Cardiac septum (tissue), 1 donor: ENCODE measurements around the gene SLC4A7. TPM values are rescaled to one million over a fixed set of nuclear protein-coding genes. Genes with fewer than 3 reads are reported as not detected.

Experiments
- DNase-seq: peaks from one replicate; pipeline ENCODE4 v3.0.0-alpha.2; 2020; ENCODE audit warnings: low spot score
- intact Hi-C: fragments of 100-400 bp; cut with DNase I; formaldehyde crosslinking; loops from one replicate; pipeline ENCODE4 v1.14.0; 2022
- total RNA-seq: library from RNA; stranded (reverse); fragmentation: NEBNext Ultra II Directional; extraction: Animal tissue kit (Norgen Biotek cat#: 25700); gene quantifications from one replicate; pipeline ENCODE4 v1.2.1, GENCODE V29; 2021
- donor health status: DM: no; HTN: no; CAD: no.

SLC4A7 gene
- total RNA-seq, 1 donor from 2014 or later = 13.5 TPM

GRCh38 chr3:27378331-27378730, 105.9 kb downstream of the SLC4A7 start:
- DNase-seq = no peak
- intact Hi-C loops = no loop called here

DNA sequence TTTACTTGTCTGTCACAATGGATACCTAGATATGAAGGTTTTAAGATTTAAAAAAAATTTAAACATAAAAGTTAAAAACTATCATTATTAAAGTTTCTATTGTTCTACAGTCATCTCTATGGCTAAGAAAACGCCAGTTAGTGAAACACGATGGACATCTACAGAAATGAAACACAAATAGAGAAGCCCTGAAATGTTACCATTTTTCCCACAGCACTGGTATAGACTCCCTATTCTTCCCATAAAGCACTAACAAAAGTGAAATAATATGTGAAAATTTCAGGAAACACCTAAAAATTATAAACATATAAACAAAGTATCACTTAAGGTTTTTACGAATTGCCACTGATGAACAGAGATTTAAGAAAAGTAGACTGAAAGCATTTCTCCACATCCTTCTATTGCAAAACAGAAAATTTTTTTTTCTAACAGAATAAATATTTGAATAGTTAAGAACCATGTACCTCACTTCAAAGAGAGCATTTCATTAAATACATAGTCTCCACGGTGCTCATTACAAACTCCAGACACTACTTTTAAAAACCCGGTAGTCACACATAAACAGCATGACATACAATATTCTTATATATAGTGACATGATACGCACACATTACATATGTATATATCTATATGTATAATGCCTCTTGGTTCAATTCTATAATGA, 107.9 kb downstream of the SLC4A7 start:
- DNase-seq = no peak
- intact Hi-C loops = no loop called here

DNA sequence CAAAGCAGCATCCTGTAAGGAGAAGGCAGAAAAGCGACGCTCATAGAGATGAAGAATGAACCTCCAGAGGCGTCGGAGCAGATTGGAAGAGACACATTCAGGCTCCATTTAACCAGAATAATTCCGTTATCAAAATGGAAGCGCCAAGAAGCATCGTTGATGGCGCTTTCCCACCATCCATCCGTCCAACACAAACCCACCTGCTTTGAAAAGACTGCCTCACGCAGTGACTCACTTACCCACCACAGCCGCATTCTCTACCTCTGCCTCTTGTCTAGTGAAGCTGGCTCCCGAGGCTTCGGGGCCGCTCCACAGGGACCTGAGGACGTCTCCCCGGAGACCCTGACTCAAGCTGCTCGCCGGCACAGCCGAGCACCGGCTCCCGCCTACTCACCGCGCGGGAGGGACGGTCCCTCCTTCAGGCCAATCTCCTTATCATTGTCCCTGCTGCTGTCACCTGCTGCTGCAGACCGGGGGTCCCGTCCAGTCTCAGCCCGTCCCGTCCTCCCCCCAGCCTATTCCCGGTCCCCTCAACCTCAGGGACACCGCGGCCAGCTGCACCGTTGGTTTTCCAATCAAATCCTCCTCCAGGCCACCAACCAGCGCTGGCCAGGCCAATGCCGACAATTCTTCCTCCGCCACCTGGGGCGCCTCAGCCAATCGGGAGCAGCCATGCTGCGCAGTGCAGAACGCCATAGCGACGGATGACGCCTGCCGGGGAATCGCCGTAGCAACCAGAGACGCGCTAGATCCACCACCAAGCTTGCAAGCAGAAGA, 115.2 kb downstream of the SLC4A7 start, which contains the start of gene NEK10:
Gene NEK10, minus strand, starts transcription at position 553 of the 777 bp plus-strand sequence. CDS start 16,501 bp downstream, outside the sequence.
- intact Hi-C loops = no loop called here
- DNase-seq = peak; percentile 91

DNA sequence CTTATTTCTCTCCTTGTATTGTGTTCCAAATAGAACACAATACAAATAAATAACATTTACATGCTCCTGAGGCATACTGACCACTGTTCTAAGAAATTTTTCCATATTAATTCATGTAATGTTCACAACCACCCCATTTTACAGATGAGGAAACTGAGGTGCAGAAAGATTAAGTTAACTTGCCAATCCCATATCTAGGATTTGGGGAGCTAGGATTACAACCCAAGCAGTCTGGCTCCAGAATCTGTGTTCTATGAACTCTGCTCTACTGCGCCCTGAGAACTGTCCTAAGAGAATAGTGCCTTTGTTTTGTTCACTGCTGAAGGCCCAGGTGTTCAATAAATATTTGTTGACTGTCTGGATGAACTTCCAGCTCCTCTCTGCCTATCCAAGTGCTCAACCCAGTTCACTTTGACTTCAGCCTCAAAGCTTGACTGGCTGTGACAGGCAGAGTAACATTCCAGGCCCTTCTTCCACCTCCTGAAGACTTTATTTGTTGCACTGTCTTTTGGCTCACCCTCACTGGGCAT, 118.1 kb downstream of the SLC4A7 start:
- intact Hi-C loops = no loop called here
- DNase-seq = no peak

DNA sequence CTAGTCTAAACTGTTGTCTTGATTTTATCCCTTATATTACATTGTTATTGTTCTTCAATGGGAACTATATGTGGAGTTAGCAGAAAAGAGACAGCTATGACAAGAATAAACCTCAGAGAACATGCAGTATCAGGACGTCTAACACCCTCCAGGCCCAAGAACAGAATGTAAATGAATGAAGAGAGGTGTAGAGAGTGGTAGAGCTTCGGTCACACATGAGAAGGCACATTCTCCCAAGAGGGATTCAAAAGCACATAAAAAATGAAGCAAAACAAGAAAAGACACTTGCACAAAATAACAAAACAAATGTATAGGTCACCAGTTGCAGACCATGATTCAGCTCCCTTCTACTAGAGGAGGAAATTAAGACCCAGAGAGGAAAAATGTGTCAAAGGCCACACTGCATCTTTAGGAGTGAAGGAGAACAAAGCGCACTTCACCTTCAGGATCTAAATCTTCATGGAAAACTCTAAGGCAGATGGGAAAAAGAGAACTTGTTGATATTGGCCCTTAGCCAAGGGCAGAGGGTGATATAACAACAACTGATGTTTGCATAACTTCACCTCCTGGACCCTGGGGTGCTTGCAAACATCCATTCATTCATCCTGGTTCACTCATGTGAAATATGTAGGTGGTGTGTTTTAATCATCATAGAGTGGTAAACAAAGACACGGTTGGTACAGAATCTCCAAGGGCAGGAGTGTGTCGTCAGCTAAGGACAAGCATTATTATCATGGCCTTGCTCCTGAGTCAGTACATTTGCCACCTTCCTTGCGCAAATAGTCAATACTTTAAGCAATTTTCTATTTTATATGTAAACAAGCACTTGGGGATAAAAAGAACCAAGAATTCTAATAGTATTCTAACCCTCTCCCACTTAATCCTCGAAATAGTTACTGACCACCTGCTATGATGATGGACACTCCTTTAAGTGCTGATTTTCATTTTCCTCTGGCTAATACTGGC, 123.8 kb downstream of the SLC4A7 start:
- intact Hi-C loops = no loop called here
- DNase-seq = no peak

GRCh38 chr3:27358372-27358771, 125.8 kb downstream of the SLC4A7 start:
- intact Hi-C loops = no loop called here
- DNase-seq = no peak

- intact Hi-C loops = no loop called here
- no peak for DNase-seq
Observed at GRCh38 chr3:27357665-27358258, 126.4 kb downstream of the SLC4A7 start.

DNA sequence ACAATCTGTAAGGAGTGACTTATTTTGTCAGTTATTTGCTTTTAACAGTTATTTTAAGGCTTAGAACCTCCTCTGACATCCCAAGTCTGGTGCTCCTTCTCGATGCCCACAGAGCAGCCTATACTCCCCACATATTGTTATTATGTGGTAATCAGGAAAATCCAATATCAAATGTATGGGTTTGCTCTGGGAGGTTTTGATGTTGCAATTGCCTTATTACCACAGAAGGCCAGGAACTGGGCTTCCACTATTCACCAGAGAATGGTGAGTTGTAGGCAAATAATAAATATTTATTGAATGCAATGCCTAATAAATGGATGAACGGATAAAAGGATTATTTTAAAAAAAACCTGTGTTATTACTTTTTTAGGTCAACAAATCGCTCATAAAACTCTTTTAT, 127.2 kb downstream of the SLC4A7 start:
- intact Hi-C loops = no loop called here

GRCh38 chr3:27354588-27355203, 129.5 kb downstream of the SLC4A7 start:
- no peak for DNase-seq
- intact Hi-C loops = no loop called here

More for the DNA sequence above, 127.2 kb downstream of the SLC4A7 start:
- DNase-seq = no peak

- no peak for DNase-seq
- intact Hi-C loops = no loop called here
Observed at GRCh38 chr3:27354161-27354560, 130.0 kb downstream of the SLC4A7 start.

DNA sequence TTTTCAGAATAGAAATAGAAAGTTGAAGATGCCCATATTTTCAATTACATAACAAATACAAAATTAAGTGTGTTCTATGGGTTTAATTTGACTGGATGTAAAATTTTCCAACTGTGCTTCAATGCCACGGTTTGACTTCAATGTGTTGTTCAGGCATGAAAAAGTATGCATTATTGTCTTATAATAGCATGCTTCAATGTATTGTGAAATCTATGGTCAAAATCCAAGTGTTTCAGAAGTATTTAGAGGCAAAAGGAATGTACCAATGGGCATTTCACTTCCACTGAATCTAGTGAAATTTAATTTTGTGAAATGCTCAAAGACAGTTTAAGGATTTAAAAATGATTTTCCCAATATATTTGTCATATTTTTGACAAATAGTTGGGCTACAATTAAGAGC, 131.0 kb downstream of the SLC4A7 start:
- DNase-seq = no peak
- intact Hi-C loops = no loop called here

- no peak for DNase-seq
Observed at GRCh38 chr3:27352047-27352446, 132.1 kb downstream of the SLC4A7 start.

GRCh38 chr3:27349832-27350231, 134.4 kb downstream of the SLC4A7 start:
- DNase-seq = no peak
- intact Hi-C loops = no loop called here

More at GRCh38 chr3:27352047-27352446, 132.1 kb downstream of the SLC4A7 start:
- intact Hi-C loops = no loop called here

DNA sequence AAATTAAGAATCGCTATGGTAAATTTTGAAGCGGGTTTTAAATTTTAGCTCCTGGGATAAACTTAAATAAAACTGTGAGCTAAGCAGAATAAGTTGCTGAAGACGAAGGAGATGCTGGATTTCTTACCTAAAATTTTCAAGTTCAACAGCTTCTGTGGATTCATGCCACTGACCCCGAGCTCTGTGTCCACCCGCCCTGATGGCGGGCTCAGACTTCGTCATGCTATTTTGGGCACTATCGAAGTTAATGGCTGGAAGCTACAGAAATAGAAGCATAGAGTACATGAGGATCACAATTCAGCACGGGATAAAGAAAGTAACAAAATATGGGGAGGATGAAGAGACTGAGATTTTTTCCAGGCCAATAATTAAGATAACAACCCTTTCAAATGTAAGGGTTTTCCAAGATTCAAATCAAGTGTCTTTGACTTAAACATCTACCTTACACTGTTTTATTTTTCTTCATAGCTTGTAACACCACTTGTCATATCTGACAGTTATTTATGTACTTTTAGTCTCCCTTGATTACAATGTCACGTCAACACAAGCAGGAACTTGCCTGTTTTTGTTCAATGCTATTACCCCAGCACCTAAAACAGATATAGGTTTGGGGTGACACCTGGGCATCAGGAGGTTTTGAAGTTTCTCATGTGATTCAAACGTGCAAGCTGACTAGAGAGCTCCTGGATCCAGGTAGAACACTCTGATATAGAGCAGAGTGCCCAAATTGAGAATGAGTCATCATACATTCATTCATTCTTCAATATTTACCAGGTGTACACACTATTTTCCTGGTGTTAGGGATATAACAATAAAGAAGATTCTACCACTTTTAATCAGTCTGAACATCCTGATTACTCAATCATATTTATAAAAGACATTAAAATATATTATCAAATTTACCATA, 138.0 kb downstream of the SLC4A7 start:
- intact Hi-C loops = loop anchor here (2.0 kb wide), 1 partner anchor 19 kb away; no protein-coding TSS in a partner anchor
- no peak for DNase-seq

DNA sequence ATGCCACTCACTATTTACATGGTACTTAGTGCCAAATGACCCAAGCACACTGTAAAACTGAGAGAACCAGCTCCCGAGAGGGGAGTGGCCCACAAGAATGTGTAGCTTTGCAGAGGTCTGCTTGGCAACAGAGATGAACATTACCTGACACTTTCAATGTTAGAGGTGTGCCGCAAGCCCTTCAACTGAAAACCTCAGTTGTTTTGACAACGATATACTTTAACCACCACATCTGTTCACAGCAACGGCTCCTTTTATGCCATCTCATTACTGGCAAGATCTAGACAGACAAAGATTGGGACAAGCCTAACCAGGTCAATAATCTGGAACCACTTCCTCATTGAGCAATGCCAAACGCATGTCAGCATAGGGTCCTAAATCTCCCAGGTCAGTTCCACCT, 138.7 kb downstream of the SLC4A7 start:
- DNase-seq = no peak
- intact Hi-C loops = no loop called here

GRCh38 chr3:27345045-27345444, 139.1 kb downstream of the SLC4A7 start:
- intact Hi-C loops = no loop called here
- no peak for DNase-seq

GRCh38 chr3:27344192-27344591, 140.0 kb downstream of the SLC4A7 start:
- DNase-seq = no peak

DNA sequence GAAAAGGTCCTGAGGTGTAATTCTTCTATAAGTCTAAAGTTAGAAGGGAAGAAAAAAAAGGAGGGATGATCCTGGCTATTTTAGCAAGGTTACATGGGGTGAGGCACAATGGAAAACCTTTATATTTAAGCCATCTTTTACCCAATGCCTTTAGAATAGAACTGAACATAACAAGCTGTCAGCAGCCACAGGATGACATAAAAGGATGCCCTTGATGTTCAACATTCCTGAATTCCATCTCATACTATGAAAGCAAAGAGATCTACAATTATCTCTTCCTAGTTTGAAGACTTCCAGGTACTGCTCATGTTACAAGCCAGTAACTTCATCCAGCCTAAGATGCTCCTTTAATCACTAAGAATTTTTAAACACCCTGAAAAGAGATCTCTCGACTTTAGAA, 141.9 kb downstream of the SLC4A7 start:
- intact Hi-C loops = no loop called here
- no peak for DNase-seq

More at GRCh38 chr3:27344192-27344591, 140.0 kb downstream of the SLC4A7 start:
- intact Hi-C loops = no loop called here
